GM19043 (cell line): ENCODE results near the gene CHMP5.

Source experiments
- ATAC-seq: cut with Tn5 transposase; IDR thresholded peaks from one replicate; pipeline ENCODE4 v1.9.1; 2021; ENCODE audit warnings: low read depth; ENCODE audit not compliant: unreplicated experiment

CHMP5 gene

GRCh38 chr9:33273266-33273971, 8.6 kb downstream of the CHMP5 start:
- ATAC-seq: no peak

- ATAC-seq: no peak
Observed at GRCh38 chr9:33273972-33274328, 9.1 kb downstream of the CHMP5 start.

GRCh38 chr9:33277484-33277883, 12.6 kb downstream of the CHMP5 start:
- ATAC-seq: no peak

- no peak for ATAC-seq
Observed at GRCh38 chr9:33285502-33285901, 20.7 kb downstream of the CHMP5 start.

- no peak for ATAC-seq
Observed at GRCh38 chr9:33287087-33287490, 22.2 kb downstream of the CHMP5 start.

- ATAC-seq: no peak
Observed at GRCh38 chr9:33288235-33288634, 23.4 kb downstream of the CHMP5 start.

GRCh38 chr9:33288828-33289483, 24.1 kb downstream of the CHMP5 start:
- no peak for ATAC-seq

- ATAC-seq: no peak
Observed at GRCh38 chr9:33289496-33289895, 24.6 kb downstream of the CHMP5 start.

GRCh38 chr9:33289936-33290246, 25.0 kb downstream of the CHMP5 start:
- ATAC-seq: peak; percentile 26

GRCh38 chr9:33290247-33291030, 25.6 kb downstream of the CHMP5 start, which contains the start of gene NFX1:
NFX1 (plus strand) TSS chr9:33290516; CDS start chr9:33290573, 57 bp downstream.
- ATAC-seq: peak; percentile 78

GRCh38 chr9:33291031-33291397, 26.2 kb downstream of the CHMP5 start:
- ATAC-seq: no peak

GRCh38 chr9:33291901-33292300, 27.1 kb downstream of the CHMP5 start:
- ATAC-seq: no peak

- no peak for ATAC-seq
Observed at GRCh38 chr9:33293782-33294181, 28.9 kb downstream of the CHMP5 start.

GRCh38 chr9:33294670-33295432, 30.0 kb downstream of the CHMP5 start:
- no peak for ATAC-seq

- ATAC-seq: peak; percentile 41
Observed at GRCh38 chr9:33295571-33295970, 30.7 kb downstream of the CHMP5 start.

GRCh38 chr9:33297432-33297831, 32.6 kb downstream of the CHMP5 start:
- peak; percentile 91 for ATAC-seq

GRCh38 chr9:33300546-33300945, 35.7 kb downstream of the CHMP5 start:
- no peak for ATAC-seq

- ATAC-seq: peak; percentile 64
Observed at GRCh38 chr9:33304362-33304761, 39.5 kb downstream of the CHMP5 start.

- no peak for ATAC-seq
Observed at GRCh38 chr9:33306037-33306436, 41.2 kb downstream of the CHMP5 start.

- no peak for ATAC-seq
Observed at GRCh38 chr9:33307067-33307466, 42.2 kb downstream of the CHMP5 start.

GRCh38 chr9:33309903-33310302, 45.1 kb downstream of the CHMP5 start:
- ATAC-seq: no peak
